Caco-2 (cell line): ENCODE data around the gene GAP43. TPM values are rescaled to one million over a fixed set of nuclear protein-coding genes. Genes with fewer than 3 reads are reported as not detected.

Experiments used
- BruUV-seq: library from RNA; stranded (reverse); fragments of 400-500 nt; replicated peaks from 2 replicates; lab custom pipeline; 2021; lab: Mats Ljungman, UMichigan
- CTCF ChIA-PET: fragments of 300-600 bp; sonication (Branson Sonifier 250); formaldehyde crosslinking; loops from one replicate; lab custom pipeline; 2022; ENCODE audit warnings: antibody characterized with exemption; lab: Charles Lee
- POLR2A ChIA-PET: fragments of 300-600 bp; sonication (Branson Sonifier 250); formaldehyde crosslinking; loops from one replicate; lab custom pipeline; 2022; ENCODE audit warnings: antibody characterized with exemption; lab: Charles Lee
- DNase-seq, 2 experiments: peaks; one replicate each; pipeline versions ENCODE4 v3.0.0 to v3.0.0-alpha.2; 2020 to 2022
- H3K27me3 ChIP-seq: replicated peaks from 2 replicates; pipeline ENCODE4 v1.6.0; 2011; ENCODE audit warnings: low read length; ENCODE audit not compliant: control insufficient read depth, insufficient read depth
- H3K36me3 ChIP-seq: 2 replicates; pipeline ENCODE4 v1.5.1; 2011; ENCODE audit warnings: low read length; ENCODE audit not compliant: control insufficient read depth, insufficient read depth
- H3K4me1 ChIP-seq: fragments of 250-450 bp; sonication (Bioruptor Pico); 2 replicates; pipeline ENCODE4 v1.5.1; 2020; ENCODE audit warnings: mild to moderate bottlenecking
- H3K4me3 ChIP-seq: 2 replicates; pipeline ENCODE4 v1.5.1; 2011; ENCODE audit warnings: low read depth, mild to moderate bottlenecking, control low read depth, low read length
- H3K9me3 ChIP-seq: fragments of 250-450 bp; sonication (Bioruptor Pico); 2 replicates; pipeline ENCODE4 v1.5.1; 2020; ENCODE audit warnings: mild to moderate bottlenecking, moderate library complexity
- H3K27ac Mint-ChIP-seq: one replicate; pipeline ENCODE4 v1.8.0; 2022; ENCODE audit warnings: mixed read lengths; ENCODE audit not compliant: unreplicated experiment
- H3K27me3 Mint-ChIP-seq: one replicate; pipeline ENCODE4 v1.8.0; 2022; ENCODE audit warnings: mixed read lengths; ENCODE audit not compliant: insufficient read depth, unreplicated experiment
- H3K36me3 Mint-ChIP-seq: one replicate; pipeline ENCODE4 v1.8.0; 2022; ENCODE audit warnings: mild to moderate bottlenecking, mixed read lengths; ENCODE audit not compliant: insufficient read depth, unreplicated experiment
- H3K4me1 Mint-ChIP-seq: one replicate; pipeline ENCODE4 v1.8.0; 2022; ENCODE audit warnings: low read depth, mixed read lengths; ENCODE audit not compliant: unreplicated experiment
- H3K4me3 Mint-ChIP-seq: one replicate; pipeline ENCODE4 v1.8.0; 2022; ENCODE audit warnings: mild to moderate bottlenecking, moderate library complexity, mixed read lengths; ENCODE audit not compliant: unreplicated experiment
- H3K9me3 Mint-ChIP-seq: one replicate; pipeline ENCODE4 v1.8.0; 2022; ENCODE audit warnings: mixed read lengths; ENCODE audit not compliant: unreplicated experiment
- intact Hi-C: fragments of 100-400 bp; cut with micrococcal nuclease; formaldehyde crosslinking; loops from one replicate; pipeline ENCODE4 v1.10.0; 2022; ENCODE audit not compliant: unreplicated experiment
- total RNA-seq: library from RNA; stranded (reverse); gene quantifications from 2 replicates; pipeline ENCODE4 v1.2.3, GENCODE V29; 2022
- TF ChIP-seq, protein P1 (sequence below), 2 experiments: fragments of 200-600 bp in 1 of 2; IDR thresholded peaks; 1 replicate in 1 of 2; 2 replicates in 1 of 2; pipeline versions ENCODE4 v1.5.1 to v1.8.0; 2011 to 2022; ENCODE audit warnings: antibody characterized with exemption in 1 of 2, control low read depth in 1 of 2, inconsistent platforms in 1 of 2, low read depth in 1 of 2, low read length in 1 of 2, mild to moderate bottlenecking in 1 of 2, moderate library complexity in 1 of 2; ENCODE audit not compliant: insufficient read depth in 1 of 2, severe bottlenecking in 1 of 2, unreplicated experiment in 1 of 2

The GAP43 gene
- total RNA-seq, 1 experiment from 2014 or later, result not detected

GRCh38 chr3:115598216-115598615 lies 25.1 kb upstream of the GAP43 start:
- Mint-ChIP-seq H3K27me3 (peaks cover 19% of the 10 kb centered on the region), H3K9me3 (peaks cover 11% of the 10 kb centered on the region), H3K4me1 (no peaks in the 10 kb centered on the region), H3K27ac (no peak overlapping the region), H3K4me3 (no peak overlapping the region), H3K36me3 (no peaks in the 10 kb centered on the region)
- H3K9me3 ChIP-seq, result 0 out of 2 replicates have a peak, but pooled peaks cover 2% of the 10 kb centered on the region
- no peaks in the 10 kb centered on the region for H3K4me1 ChIP-seq
- no peak for DNase-seq
- H3K36me3 ChIP-seq, result no peaks in the 10 kb centered on the region
- no peaks in the 10 kb centered on the region for H3K27me3 ChIP-seq
- TF ChIP-seq, protein P1, sequence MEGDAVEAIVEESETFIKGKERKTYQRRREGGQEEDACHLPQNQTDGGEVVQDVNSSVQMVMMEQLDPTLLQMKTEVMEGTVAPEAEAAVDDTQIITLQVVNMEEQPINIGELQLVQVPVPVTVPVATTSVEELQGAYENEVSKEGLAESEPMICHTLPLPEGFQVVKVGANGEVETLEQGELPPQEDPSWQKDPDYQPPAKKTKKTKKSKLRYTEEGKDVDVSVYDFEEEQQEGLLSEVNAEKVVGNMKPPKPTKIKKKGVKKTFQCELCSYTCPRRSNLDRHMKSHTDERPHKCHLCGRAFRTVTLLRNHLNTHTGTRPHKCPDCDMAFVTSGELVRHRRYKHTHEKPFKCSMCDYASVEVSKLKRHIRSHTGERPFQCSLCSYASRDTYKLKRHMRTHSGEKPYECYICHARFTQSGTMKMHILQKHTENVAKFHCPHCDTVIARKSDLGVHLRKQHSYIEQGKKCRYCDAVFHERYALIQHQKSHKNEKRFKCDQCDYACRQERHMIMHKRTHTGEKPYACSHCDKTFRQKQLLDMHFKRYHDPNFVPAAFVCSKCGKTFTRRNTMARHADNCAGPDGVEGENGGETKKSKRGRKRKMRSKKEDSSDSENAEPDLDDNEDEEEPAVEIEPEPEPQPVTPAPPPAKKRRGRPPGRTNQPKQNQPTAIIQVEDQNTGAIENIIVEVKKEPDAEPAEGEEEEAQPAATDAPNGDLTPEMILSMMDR (IDR thresholded peaks at IDR 0.05; ENCODE audit: insufficient read depth in 1 of 2, low read depth in 1 of 2, low read length in 1 of 2, severe bottlenecking in 1 of 2, unreplicated experiment in 1 of 2), result no peak
- POLR2A ChIA-PET, result no interaction called here
- CTCF ChIA-PET, result no interaction called here
- intact Hi-C loops, result no loop called here
- no peak overlapping the region for H3K4me3 ChIP-seq
- BruUV-seq, result no TSS peak

DNA sequence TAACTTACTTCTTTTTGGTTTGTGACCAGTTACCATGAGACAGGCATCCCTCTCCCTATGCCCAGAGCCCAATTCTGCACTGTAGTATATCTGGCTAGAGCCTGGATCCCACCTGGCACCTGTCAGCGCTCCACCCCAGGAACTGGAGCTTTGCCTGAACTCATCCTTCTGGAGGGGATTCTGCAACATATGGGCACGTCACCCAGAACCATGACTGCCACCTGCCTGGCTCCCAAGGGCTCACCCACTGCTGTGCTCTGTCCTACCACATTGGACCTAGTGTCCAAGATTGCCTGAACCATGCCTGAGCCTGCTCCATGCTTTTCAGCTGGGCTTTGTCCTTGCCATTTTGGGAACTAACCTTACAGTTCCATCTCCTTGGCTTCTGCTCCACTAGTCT lies 21.1 kb upstream of the GAP43 start:
- BruUV-seq, result no TSS peak
- Histone ChIP-seq H3K36me3 (no peaks in the 10 kb centered on the region), H3K9me3 (no peaks in the 10 kb centered on the region), H3K4me3 (no peak overlapping the region), H3K4me1 (no peaks in the 10 kb centered on the region), H3K27me3 (no peaks in the 10 kb centered on the region)
- no peaks in the 10 kb centered on the region for H3K36me3 Mint-ChIP-seq
- H3K4me1 Mint-ChIP-seq, result no peaks in the 10 kb centered on the region
- no peak overlapping the region for H3K4me3 Mint-ChIP-seq
- H3K27me3 Mint-ChIP-seq, result peaks cover 16% of the 10 kb centered on the region
- ChIA-PET CTCF (no interaction called here), POLR2A (no interaction called here)
- TF ChIP-seq, protein P1 (IDR thresholded peaks at IDR 0.05; ENCODE audit: insufficient read depth in 1 of 2, low read depth in 1 of 2, low read length in 1 of 2, severe bottlenecking in 1 of 2, unreplicated experiment in 1 of 2), result no peak
- H3K9me3 Mint-ChIP-seq, result no peaks in the 10 kb centered on the region
- no peak overlapping the region for H3K27ac Mint-ChIP-seq
- intact Hi-C loops, result no loop called here
- no peak for DNase-seq

- no peak for DNase-seq
- Histone ChIP-seq H3K27me3 (no peaks in the 10 kb centered on the region), H3K4me3 (no peak overlapping the region), H3K4me1 (no peaks in the 10 kb centered on the region), H3K36me3 (no peaks in the 10 kb centered on the region), H3K9me3 (no peaks in the 10 kb centered on the region)
- Mint-ChIP-seq H3K9me3 (no peaks in the 10 kb centered on the region), H3K27me3 (peaks cover 16% of the 10 kb centered on the region), H3K36me3 (no peaks in the 10 kb centered on the region), H3K4me1 (no peaks in the 10 kb centered on the region), H3K4me3 (no peak overlapping the region), H3K27ac (no peak overlapping the region)
- BruUV-seq, result no TSS peak
- POLR2A ChIA-PET, result no interaction called here
- intact Hi-C loops, result no loop called here
- TF ChIP-seq, protein P1 (IDR thresholded peaks at IDR 0.05; ENCODE audit: insufficient read depth in 1 of 2, low read depth in 1 of 2, low read length in 1 of 2, severe bottlenecking in 1 of 2, unreplicated experiment in 1 of 2), result no peak
- CTCF ChIA-PET, result no interaction called here
These were observed 11.7 kb upstream of the GAP43 start for GRCh38 chr3:115611630-115612029.
